GM21423 (cell line): ENCODE data around the gene SLCO3A1.

Experiments
- ATAC-seq: cut with Tn5 transposase; IDR thresholded peaks from one replicate; pipeline ENCODE4 v1.9.1; 2021; ENCODE audit warnings: mild to moderate bottlenecking, moderate library complexity; ENCODE audit not compliant: unreplicated experiment

SLCO3A1 gene

GRCh38 chr15:92091155-92091734, 237.7 kb downstream of the SLCO3A1 start:
- ATAC-seq: no peak

GRCh38 chr15:92092289-92093105, 239.0 kb downstream of the SLCO3A1 start:
- ATAC-seq: no peak

DNA sequence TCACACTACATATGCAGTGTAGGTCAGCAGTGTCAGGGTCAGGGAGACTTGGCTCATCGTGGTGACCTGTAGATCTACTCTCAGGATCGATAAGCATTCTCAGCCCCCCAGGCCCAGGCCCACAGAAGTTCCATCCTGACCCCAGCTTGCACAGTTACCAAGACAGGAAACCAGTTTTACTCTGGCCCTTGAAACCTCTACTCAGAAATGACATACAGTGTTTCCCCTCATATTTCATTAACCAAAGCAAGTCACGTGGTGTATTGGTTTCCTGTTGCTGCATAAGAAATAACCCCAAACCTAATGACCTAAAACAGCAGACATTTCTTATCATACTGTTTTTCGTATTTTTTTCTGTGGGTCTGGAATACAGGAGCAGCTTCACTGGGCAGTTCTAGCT, 242.2 kb downstream of the SLCO3A1 start:
- ATAC-seq: peak; percentile 74

DNA sequence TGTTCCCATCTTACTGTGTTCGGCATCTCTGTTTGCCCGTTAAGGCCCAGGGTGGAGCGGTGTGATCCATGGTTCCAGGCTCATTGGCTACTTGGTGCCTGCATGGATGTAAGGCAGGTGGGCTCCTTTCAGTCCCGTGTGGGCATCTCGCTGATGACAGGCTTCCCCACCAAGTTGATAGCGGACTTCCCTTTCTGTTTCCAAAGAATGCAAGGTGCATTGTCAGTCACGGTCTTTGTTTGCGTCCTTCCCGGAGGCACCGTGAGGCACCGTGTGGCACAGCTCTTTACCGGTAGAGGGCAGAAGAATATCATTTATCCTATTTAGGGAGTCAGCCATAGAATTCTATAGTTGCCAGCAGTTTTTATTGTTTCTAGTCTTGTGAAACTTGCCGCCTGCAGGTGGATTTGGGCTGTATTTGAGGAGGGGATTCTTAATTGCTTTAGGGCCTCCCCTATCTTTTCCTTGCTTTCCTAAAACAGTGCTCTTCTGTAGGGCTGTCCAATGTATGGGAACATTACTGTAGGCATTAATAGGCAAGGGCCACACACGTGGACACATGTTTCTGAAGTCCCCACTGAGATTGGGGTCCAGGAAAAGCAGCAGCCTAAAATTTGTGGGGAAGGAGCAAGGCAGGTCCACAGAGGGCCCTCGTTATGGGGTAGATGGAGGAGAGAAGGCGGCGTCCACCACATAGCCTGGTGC, 244.1 kb downstream of the SLCO3A1 start:
- peak; percentile 63 for ATAC-seq

DNA sequence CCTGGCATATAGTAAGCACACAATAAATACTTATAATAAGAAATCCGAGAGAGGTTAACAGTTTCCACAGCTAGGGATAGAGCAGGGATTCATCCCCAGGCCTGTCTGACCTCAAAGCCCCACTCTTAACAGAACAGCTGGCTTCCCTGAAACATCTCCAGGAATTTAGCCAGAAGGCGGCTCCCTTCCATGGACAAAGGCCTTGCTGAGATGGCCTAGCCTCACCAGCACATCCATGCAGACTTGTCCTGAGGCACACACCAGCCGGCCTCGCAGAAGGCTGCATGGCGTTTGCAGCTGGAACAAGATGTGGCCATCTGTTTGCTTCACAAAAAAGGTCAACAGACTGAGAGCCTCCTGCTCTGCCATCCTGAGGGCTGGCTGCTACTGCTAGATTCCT, 245.4 kb downstream of the SLCO3A1 start:
- no peak for ATAC-seq

GRCh38 chr15:92100301-92100700, 246.8 kb downstream of the SLCO3A1 start:
- ATAC-seq: no peak

DNA sequence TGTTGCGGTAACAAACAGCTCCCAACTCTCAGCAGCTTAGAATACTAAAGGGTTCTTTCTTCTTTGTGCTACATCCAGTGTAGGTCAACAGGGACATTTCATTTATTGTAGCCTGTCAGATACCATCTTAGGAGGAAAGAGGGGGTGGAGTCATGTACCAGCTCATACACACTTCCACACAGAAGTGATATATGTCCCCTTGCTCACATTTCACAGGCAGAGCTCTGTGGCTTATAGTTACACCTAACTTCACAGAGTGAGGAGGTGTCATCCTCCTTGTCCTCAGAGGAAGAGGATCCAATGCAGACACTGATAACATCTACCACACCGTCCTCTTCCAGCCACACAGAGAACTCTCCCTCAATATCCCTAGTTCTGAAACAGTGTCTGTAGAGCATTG, 247.2 kb downstream of the SLCO3A1 start:
- no peak for ATAC-seq

DNA sequence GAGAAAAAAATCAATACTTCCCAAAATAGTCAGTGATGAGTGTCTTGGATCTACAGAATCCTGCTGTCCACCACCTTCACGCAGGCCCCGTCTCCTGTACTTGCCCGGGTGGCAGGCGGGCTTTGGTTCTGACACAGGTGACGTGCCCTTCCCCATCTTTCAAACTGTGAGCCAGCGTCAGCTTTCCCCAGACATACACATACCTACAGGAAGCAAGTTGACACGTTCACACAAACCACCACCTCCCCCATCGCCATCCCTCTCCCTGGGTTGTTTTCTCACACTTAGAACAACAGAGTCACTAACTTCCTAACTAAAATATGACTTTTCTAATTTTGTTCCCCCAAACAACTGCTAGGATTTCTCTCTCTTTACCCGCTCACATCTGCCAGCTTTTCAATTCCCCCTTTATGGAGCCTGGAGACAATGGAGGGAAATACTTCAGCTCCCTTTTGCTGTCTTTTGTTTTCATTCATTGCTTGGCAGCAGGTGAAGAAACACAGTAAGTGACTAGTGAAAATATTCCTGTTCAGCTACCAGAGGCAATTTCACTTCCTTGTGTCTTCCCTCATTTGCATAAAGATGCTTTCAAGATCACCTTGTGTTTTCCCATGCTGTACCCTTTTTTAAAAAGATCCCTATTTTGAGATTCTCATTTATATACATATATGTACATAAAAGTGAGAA, 248.3 kb downstream of the SLCO3A1 start:
- ATAC-seq: peak; percentile 52

GRCh38 chr15:92102395-92102755, 248.9 kb downstream of the SLCO3A1 start:
- ATAC-seq: no peak

DNA sequence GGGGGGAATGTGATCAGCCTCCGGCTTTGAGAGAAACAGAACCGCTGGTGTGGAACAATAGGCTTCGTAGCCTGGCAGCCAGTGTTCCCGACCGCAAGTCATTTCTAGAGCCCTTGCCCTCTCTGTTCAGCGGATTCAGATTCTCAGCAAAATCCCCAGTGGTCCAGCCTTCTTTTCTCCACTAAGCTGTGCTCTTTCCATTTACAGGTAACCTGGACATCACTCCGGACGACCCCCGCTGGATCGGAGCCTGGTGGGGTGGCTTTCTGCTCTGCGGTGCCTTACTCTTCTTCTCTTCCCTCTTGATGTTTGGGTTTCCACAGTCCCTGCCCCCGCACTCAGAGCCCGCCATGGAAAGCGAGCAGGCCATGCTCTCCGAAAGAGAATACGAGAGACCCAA, 250.6 kb downstream of the SLCO3A1 start:
- no peak for ATAC-seq

DNA sequence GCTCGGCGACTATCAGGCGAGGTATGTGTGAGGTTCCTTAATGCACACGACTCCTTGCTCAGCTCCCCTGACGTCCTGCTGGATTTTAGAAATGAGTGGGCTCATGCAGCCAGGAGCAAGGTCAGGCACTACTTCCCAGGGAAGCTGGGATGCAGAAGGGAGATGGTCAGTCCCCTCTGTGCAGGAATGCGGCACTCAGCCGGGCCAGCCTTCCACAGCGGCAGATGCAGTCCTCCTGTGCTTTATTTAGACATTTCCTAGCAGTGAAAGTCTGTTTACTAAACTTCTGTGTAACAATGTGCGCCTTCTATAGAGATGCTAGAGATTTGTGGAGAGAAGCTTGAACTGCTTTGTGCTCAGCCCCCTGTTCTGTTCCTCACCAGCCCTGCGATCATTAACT, 252.1 kb downstream of the SLCO3A1 start:
- ATAC-seq: no peak

- no peak for ATAC-seq
Measured at GRCh38 chr15:92107510-92107909, 254.0 kb downstream of the SLCO3A1 start.

GRCh38 chr15:92109191-92109873, 255.8 kb downstream of the SLCO3A1 start:
- ATAC-seq: no peak

- no peak for ATAC-seq
Measured at GRCh38 chr15:92111291-92111690, 257.8 kb downstream of the SLCO3A1 start.

GRCh38 chr15:92111751-92112150, 258.2 kb downstream of the SLCO3A1 start:
- ATAC-seq: no peak

- ATAC-seq: no peak
Measured at GRCh38 chr15:92112180-92112579, 258.7 kb downstream of the SLCO3A1 start.

DNA sequence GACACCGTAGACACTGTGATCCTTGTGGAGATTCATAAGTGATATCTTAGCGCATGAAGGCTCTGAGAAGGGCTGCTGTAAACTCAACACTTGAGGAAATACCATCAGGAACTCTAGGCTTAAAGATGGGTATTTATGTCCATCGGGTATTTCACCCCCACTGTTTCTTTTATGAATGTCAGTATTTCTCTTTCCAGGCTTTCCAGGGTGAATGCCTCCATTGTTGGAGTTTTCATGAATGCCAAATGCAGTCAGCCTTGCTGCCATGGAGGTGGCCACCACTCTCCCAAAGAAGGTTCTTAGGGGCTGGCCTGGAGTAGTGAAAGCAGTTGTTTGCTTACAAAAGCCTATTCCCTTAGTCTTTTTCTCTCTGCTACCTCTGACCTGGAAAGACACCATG, 259.2 kb downstream of the SLCO3A1 start:
- ATAC-seq: no peak

- ATAC-seq: no peak
Measured at GRCh38 chr15:92113832-92114231, 260.3 kb downstream of the SLCO3A1 start.

DNA sequence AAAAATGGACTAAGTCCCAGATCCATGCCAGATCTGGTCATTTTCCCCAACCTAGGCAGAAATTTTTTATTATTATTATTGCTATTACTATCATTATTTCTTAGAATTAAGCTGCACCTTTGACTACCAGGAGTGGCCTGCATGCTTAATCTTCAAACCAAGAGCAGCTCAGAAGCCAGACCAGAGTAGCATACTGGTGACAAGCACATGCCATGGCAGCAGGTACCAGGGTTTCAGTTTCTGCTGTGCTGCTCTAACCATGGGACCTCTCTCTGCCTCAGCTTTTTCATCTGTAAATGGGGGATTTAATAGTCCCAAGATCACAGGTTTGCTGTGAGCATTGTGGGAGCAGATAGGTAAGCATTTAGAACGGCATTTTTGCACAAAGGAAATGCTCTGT, 262.3 kb downstream of the SLCO3A1 start:
- ATAC-seq: no peak

- no peak for ATAC-seq
Measured at GRCh38 chr15:92116330-92116729, 262.8 kb downstream of the SLCO3A1 start.

DNA sequence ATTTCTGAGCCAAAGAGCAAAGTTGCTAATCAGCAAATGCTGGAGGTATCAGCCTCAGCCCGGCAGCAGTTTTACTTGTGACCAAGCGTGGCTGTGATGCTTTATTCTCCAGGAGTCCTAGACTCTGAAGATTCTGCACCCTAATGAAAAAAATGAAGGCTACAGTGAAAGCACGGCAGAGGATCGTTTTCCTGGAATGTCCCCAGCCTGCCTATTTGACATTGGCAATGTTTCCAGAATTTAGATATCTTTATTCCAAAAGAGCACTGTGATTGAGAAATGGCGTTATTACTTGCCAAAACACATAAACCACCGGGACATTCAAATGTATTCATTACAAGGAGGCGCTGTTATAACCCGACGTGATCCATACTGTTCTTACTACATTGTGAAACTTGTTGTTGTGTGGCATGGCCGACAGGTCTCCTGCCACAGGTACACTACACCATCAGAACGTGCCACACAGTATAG, 263.8 kb downstream of the SLCO3A1 start:
- ATAC-seq: no peak
